Measurements from ENCODE around the gene TNFRSF9.
"Not testable (repeated sequence)": the region's sequence is repeated elsewhere in the genome, so short reads cannot be mapped to it uniquely, and the experiment has no call there.

DNA sequence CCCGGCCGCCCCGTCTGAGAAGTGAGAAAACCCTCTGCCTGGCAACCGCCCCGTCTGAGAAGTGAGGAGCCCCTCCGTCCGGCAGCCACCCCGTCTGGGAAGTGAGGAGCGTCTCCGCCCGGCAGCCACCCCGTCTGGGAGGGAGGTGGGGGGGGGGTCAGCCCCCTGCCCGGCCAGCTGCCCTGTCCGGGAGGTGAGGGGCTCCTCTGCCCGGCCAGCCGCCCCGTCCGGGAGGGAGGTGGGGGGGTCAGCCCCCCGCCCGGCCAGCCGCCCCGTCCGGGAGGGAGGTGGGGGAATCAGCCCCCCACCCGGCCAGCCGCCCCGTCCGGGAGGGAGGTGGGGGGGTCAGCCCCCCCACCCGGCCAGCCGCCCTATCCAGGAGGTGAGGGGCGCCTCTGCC lies 12.2 kb upstream of the TNFRSF9 start:
- TF ChIP-seq CTCF (IDR thresholded peaks at IDR 0.05; ENCODE audit: low read depth, low read length, missing input control); EGR1 (IDR thresholded peaks at IDR 0.05; ENCODE audit: low read depth in 2 of 2); YY1 (IDR thresholded peaks at IDR 0.05); REST (IDR thresholded peaks at IDR 0.05): not testable (repeated sequence)
